Dendritic cell treated with granulocyte-macrophage colony-stimulating factor and Interleukin-4, amounts not matched to agents 40 ng/mL and 50 ng/mL, for 4 days (primary cell): ENCODE data around the gene SKAP1.
"Not testable (repeated sequence)": the region's sequence is repeated elsewhere in the genome, so short reads cannot be mapped to it uniquely, and the experiment has no call there.

Experiments
- H3K27ac Mint-ChIP-seq: one replicate; pipeline ENCODE4 v1.8.0; 2022; ENCODE audit warnings: mild to moderate bottlenecking, mixed read lengths
- H3K27me3 Mint-ChIP-seq: one replicate; pipeline ENCODE4 v1.8.0; 2022; ENCODE audit warnings: mild to moderate bottlenecking, mixed read lengths
- H3K36me3 Mint-ChIP-seq: one replicate; pipeline ENCODE4 v1.8.0; 2022; ENCODE audit warnings: low read depth, mixed read lengths
- H3K4me1 Mint-ChIP-seq: one replicate; pipeline ENCODE4 v1.8.0; 2022; ENCODE audit warnings: low read depth, mixed read lengths
- H3K4me3 Mint-ChIP-seq: one replicate; pipeline ENCODE4 v1.8.0; 2022; ENCODE audit warnings: mild to moderate bottlenecking, moderate library complexity, mixed read lengths
- H3K9me3 Mint-ChIP-seq: one replicate; pipeline ENCODE4 v1.8.0; 2022; ENCODE audit warnings: mixed read lengths
- intact Hi-C: fragments of 100-400 bp; cut with micrococcal nuclease; formaldehyde crosslinking; loops from one replicate; pipeline ENCODE4 v1.15.0; 2022

The SKAP1 gene

GRCh38 chr17:48250949-48251348 is 179.1 kb downstream of the SKAP1 start:
- Mint-ChIP-seq H3K27ac (no peak overlapping the region), H3K27me3 (peaks cover 15% of the 10 kb centered on the region), H3K36me3 (no peaks in the 10 kb centered on the region), H3K4me1 (peaks cover 14% of the 10 kb centered on the region), H3K4me3 (no peak overlapping the region), H3K9me3 (no peaks in the 10 kb centered on the region)
- intact Hi-C loops = no loop called here

- H3K27me3 Mint-ChIP-seq = peaks cover 15% of the 10 kb centered on the region
- H3K4me3 Mint-ChIP-seq, intact Hi-C loops, H3K9me3 Mint-ChIP-seq, H3K36me3 Mint-ChIP-seq, H3K27ac Mint-ChIP-seq: not testable (repeated sequence)
- peaks cover 14% of the 10 kb centered on the region for H3K4me1 Mint-ChIP-seq
These were observed 180.0 kb downstream of the SKAP1 start for GRCh38 chr17:48250059-48250458.

- Mint-ChIP-seq H3K36me3 (no peaks in the 10 kb centered on the region), H3K27ac (no peak overlapping the region), H3K4me1 (peaks cover 27% of the 10 kb centered on the region), H3K4me3 (no peak overlapping the region), H3K27me3 (peaks cover 8% of the 10 kb centered on the region), H3K9me3 (no peaks in the 10 kb centered on the region)
- intact Hi-C loops = no loop called here
These were observed 182.4 kb downstream of the SKAP1 start for GRCh38 chr17:48247603-48248002.

- Mint-ChIP-seq H3K27ac (no peak overlapping the region), H3K27me3 (peaks cover 6% of the 10 kb centered on the region)
These were observed 183.0 kb downstream of the SKAP1 start for GRCh38 chr17:48247038-48247437.

GRCh38 chr17:48246612-48247011 is 183.4 kb downstream of the SKAP1 start:
- Mint-ChIP-seq H3K36me3 (no peaks in the 10 kb centered on the region), H3K27ac (no peak overlapping the region), H3K9me3 (no peaks in the 10 kb centered on the region), H3K27me3 (peaks cover 4% of the 10 kb centered on the region), H3K4me3 (no peak overlapping the region), H3K4me1 (peaks cover 31% of the 10 kb centered on the region)
- intact Hi-C loops = no loop called here

More at GRCh38 chr17:48247038-48247437, 183.0 kb downstream of the SKAP1 start:
- no peaks in the 10 kb centered on the region for H3K36me3 Mint-ChIP-seq
- no peaks in the 10 kb centered on the region for H3K9me3 Mint-ChIP-seq
- intact Hi-C loops = no loop called here
- no peak overlapping the region for H3K4me3 Mint-ChIP-seq
- H3K4me1 Mint-ChIP-seq = peaks cover 27% of the 10 kb centered on the region

- intact Hi-C loops, H3K27me3 Mint-ChIP-seq, H3K36me3 Mint-ChIP-seq, H3K27ac Mint-ChIP-seq, H3K9me3 Mint-ChIP-seq, H3K4me3 Mint-ChIP-seq: not testable (repeated sequence)
- peaks cover 38% of the 10 kb centered on the region for H3K4me1 Mint-ChIP-seq
These were observed 184.5 kb downstream of the SKAP1 start for GRCh38 chr17:48245465-48246033.

- peak overlapping the region; percentile 21 for H3K27ac Mint-ChIP-seq
- no peaks in the 10 kb centered on the region for H3K9me3 Mint-ChIP-seq
- peaks cover 38% of the 10 kb centered on the region for H3K4me1 Mint-ChIP-seq
- intact Hi-C loops = no loop called here
- H3K27me3 Mint-ChIP-seq = peaks cover 4% of the 10 kb centered on the region
- no peaks in the 10 kb centered on the region for H3K36me3 Mint-ChIP-seq
- H3K4me3 Mint-ChIP-seq = no peak overlapping the region
These were observed 185.2 kb downstream of the SKAP1 start for GRCh38 chr17:48244814-48245213.

- no peaks in the 10 kb centered on the region for H3K9me3 Mint-ChIP-seq
- H3K36me3 Mint-ChIP-seq = no peaks in the 10 kb centered on the region
- peak overlapping the region; percentile 21 for H3K27ac Mint-ChIP-seq
- peaks cover 38% of the 10 kb centered on the region for H3K4me1 Mint-ChIP-seq
- H3K27me3 Mint-ChIP-seq = peaks cover 4% of the 10 kb centered on the region
- intact Hi-C loops = no loop called here
- no peak overlapping the region for H3K4me3 Mint-ChIP-seq
These were observed 185.8 kb downstream of the SKAP1 start for GRCh38 chr17:48244121-48244711.

GRCh38 chr17:48241770-48242497 is 188.1 kb downstream of the SKAP1 start:
- Mint-ChIP-seq H3K9me3 (no peaks in the 10 kb centered on the region), H3K27me3 (peaks cover 4% of the 10 kb centered on the region), H3K27ac (no peak overlapping the region), H3K4me1 (peaks cover 27% of the 10 kb centered on the region), H3K4me3 (no peak overlapping the region), H3K36me3 (no peaks in the 10 kb centered on the region)
- intact Hi-C loops = no loop called here

- no peak overlapping the region for H3K27ac Mint-ChIP-seq
- H3K27me3 Mint-ChIP-seq = no peaks in the 10 kb centered on the region
- H3K4me1 Mint-ChIP-seq = peaks cover 24% of the 10 kb centered on the region
- H3K9me3 Mint-ChIP-seq = no peaks in the 10 kb centered on the region
- no peak overlapping the region for H3K4me3 Mint-ChIP-seq
- no peaks in the 10 kb centered on the region for H3K36me3 Mint-ChIP-seq
- intact Hi-C loops = no loop called here
These were observed 188.9 kb downstream of the SKAP1 start for GRCh38 chr17:48241131-48241591.

- no peaks in the 10 kb centered on the region for H3K9me3 Mint-ChIP-seq
- H3K36me3 Mint-ChIP-seq = no peaks in the 10 kb centered on the region
- H3K4me3 Mint-ChIP-seq = no peak overlapping the region
- no peaks in the 10 kb centered on the region for H3K27me3 Mint-ChIP-seq
- peaks cover 24% of the 10 kb centered on the region for H3K4me1 Mint-ChIP-seq
- intact Hi-C loops = no loop called here
- no peak overlapping the region for H3K27ac Mint-ChIP-seq
These were observed 189.4 kb downstream of the SKAP1 start for GRCh38 chr17:48240562-48241130.

GRCh38 chr17:48240122-48240521 is 189.9 kb downstream of the SKAP1 start:
- Mint-ChIP-seq H3K27me3 (peaks cover under 1% of the 10 kb centered on the region), H3K4me3 (no peak overlapping the region), H3K27ac (no peak overlapping the region)

GRCh38 chr17:48239603-48239995 is 190.4 kb downstream of the SKAP1 start:
- peaks cover 23% of the 10 kb centered on the region for H3K4me1 Mint-ChIP-seq
- no peaks in the 10 kb centered on the region for H3K36me3 Mint-ChIP-seq
- intact Hi-C loops = no loop called here
- H3K27ac Mint-ChIP-seq = no peak overlapping the region
- no peaks in the 10 kb centered on the region for H3K9me3 Mint-ChIP-seq
- H3K27me3 Mint-ChIP-seq = peaks cover 4% of the 10 kb centered on the region
- no peak overlapping the region for H3K4me3 Mint-ChIP-seq

More at GRCh38 chr17:48240122-48240521, 189.9 kb downstream of the SKAP1 start:
- Mint-ChIP-seq H3K4me1 (peaks cover 24% of the 10 kb centered on the region), H3K9me3 (no peaks in the 10 kb centered on the region), H3K36me3 (no peaks in the 10 kb centered on the region)
- intact Hi-C loops = no loop called here

- Mint-ChIP-seq H3K27ac (no peak overlapping the region), H3K36me3 (no peaks in the 10 kb centered on the region), H3K27me3 (peaks cover 4% of the 10 kb centered on the region), H3K4me3 (no peak overlapping the region), H3K9me3 (no peaks in the 10 kb centered on the region), H3K4me1 (peaks cover 18% of the 10 kb centered on the region)
- intact Hi-C loops = no loop called here
These were observed 190.9 kb downstream of the SKAP1 start for GRCh38 chr17:48238933-48239602.
